ENCODE data around the gene SLC38A8.

Gene SLC38A8

GRCh38 chr16:84069540-84069939 lies 26.9 kb upstream of the SLC38A8 start:
- FAIRE-seq: no peak
- DNase-seq (ENCODE audit: insufficient read length, low spot score): no peak

GRCh38 chr16:84068783-84069462 lies 26.3 kb upstream of the SLC38A8 start:
- FAIRE-seq (no peak), DNase-seq (ENCODE audit: insufficient read length, low spot score) (no peak)

GRCh38 chr16:84068041-84068440 lies 25.4 kb upstream of the SLC38A8 start:
- DNase-seq (ENCODE audit: insufficient read length, low spot score) (no peak), FAIRE-seq (no peak)

- no peak for FAIRE-seq
Observed at GRCh38 chr16:84067640-84068039, 25.0 kb upstream of the SLC38A8 start.

GRCh38 chr16:84065536-84066132 lies 23.0 kb upstream of the SLC38A8 start:
- FAIRE-seq (no peak), DNase-seq (ENCODE audit: insufficient read length, low spot score) (peak; percentile 57)

More at GRCh38 chr16:84067640-84068039, 25.0 kb upstream of the SLC38A8 start:
- DNase-seq (ENCODE audit: insufficient read length, low spot score): no peak

- no peak for DNase-seq (ENCODE audit: insufficient read length, low spot score)
- FAIRE-seq: no peak
Observed at GRCh38 chr16:84063980-84064379, 21.4 kb upstream of the SLC38A8 start.

GRCh38 chr16:84062734-84063640 lies 20.4 kb upstream of the SLC38A8 start:
- FAIRE-seq (no peak), DNase-seq (ENCODE audit: insufficient read length, low spot score) (peak; percentile 75)

- DNase-seq (ENCODE audit: insufficient read length, low spot score) (no peak), FAIRE-seq (no peak)
Observed at GRCh38 chr16:84061236-84061819, 18.7 kb upstream of the SLC38A8 start.

- no peak for DNase-seq (ENCODE audit: insufficient read length, low spot score)
- no peak for FAIRE-seq
Observed at GRCh38 chr16:84059946-84060901, 17.6 kb upstream of the SLC38A8 start.

- FAIRE-seq (no peak), DNase-seq (ENCODE audit: insufficient read length, low spot score) (no peak)
Observed at GRCh38 chr16:84059111-84059510, 16.5 kb upstream of the SLC38A8 start.

- FAIRE-seq (no peak), DNase-seq (ENCODE audit: insufficient read length, low spot score) (no peak)
Observed at GRCh38 chr16:84058664-84059063, 16.1 kb upstream of the SLC38A8 start.

GRCh38 chr16:84058211-84058610 lies 15.6 kb upstream of the SLC38A8 start:
- no peak for FAIRE-seq
- no peak for DNase-seq (ENCODE audit: insufficient read length, low spot score)

GRCh38 chr16:84056933-84057332 lies 14.3 kb upstream of the SLC38A8 start:
- FAIRE-seq (no peak), DNase-seq (ENCODE audit: insufficient read length, low spot score) (no peak)

GRCh38 chr16:84055801-84056634 lies 13.4 kb upstream of the SLC38A8 start:
- DNase-seq (ENCODE audit: insufficient read length, low spot score) (no peak), FAIRE-seq (no peak)

GRCh38 chr16:84055366-84055765 lies 12.8 kb upstream of the SLC38A8 start:
- FAIRE-seq: no peak
- no peak for DNase-seq (ENCODE audit: insufficient read length, low spot score)

- FAIRE-seq (no peak), DNase-seq (ENCODE audit: insufficient read length, low spot score) (no peak)
Observed at GRCh38 chr16:84054916-84055315, 12.3 kb upstream of the SLC38A8 start.

- FAIRE-seq: no peak
- no peak for DNase-seq (ENCODE audit: insufficient read length, low spot score)
Observed at GRCh38 chr16:84054271-84054670, 11.7 kb upstream of the SLC38A8 start.

- DNase-seq (ENCODE audit: insufficient read length, low spot score) (no peak), FAIRE-seq (no peak)
Observed at GRCh38 chr16:84053237-84053636, 10.6 kb upstream of the SLC38A8 start.

GRCh38 chr16:84052071-84052622 lies 9.6 kb upstream of the SLC38A8 start:
- FAIRE-seq (no peak), DNase-seq (ENCODE audit: insufficient read length, low spot score) (no peak)

Data from HTR-8/SVneo (cell line).